HTR-8/SVneo (cell line): ENCODE results near the gene OR12D1.
"Not testable (repeated sequence)": the region's sequence is repeated elsewhere in the genome, so short reads cannot be mapped to it uniquely, and the experiment has no call there.

Experiments used
- DNase-seq: peaks from one replicate; pipeline ENCODE4 v3.0.0; 2011; ENCODE audit warnings: low spot score, mixed read lengths; ENCODE audit not compliant: insufficient read length
- FAIRE-seq: peaks from 2 replicates; lab custom pipeline; 2011; peaks lifted over from hg19 to GRCh38; lab: Jason Lieb, UNC

Gene OR12D1

DNA sequence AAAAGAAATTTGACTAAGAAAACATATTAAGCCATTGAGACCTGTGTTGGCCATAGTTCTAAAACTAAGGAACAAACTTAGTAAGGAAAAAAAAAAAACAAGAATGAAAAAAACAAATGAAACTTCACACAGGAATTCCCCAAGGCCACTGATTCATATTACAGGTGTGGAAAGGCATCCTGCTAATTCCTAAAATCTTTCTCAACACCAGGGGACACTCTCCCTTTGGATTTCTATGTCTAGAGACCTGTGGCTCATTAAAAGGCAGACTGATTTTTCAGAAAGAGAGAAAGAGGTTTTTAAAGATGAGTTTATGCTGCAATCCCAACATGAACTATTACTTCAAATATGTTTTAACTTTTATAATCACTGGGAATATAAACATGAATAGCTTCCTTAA is at the start of gene OR12D1:
OR12D1 (plus strand) TSS at position 341 of the 400 bp plus-strand sequence.
- no peak for FAIRE-seq
- DNase-seq = no peak

DNA sequence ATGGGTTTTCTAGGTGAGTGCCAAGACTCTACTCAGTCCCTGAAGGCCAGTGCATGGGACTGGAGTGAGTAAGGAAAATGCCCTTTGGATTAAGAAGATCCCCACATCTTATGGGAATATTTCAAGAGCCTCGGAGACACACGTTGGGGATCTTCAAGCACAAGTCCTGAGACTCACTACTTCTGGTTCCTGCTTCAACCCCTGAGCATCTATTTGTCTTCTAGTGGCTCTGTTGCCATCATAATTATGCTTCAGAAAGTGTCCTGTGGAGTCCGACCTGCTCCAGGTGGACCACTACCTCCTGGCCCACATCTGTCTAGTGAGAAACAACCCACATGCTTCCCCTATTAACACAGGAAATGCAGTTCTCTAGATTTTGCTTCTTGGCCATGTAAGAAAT is 46.0 kb upstream of the OR12D1 start, which contains the start of gene OR5V1:
OR5V1 (minus strand) TSS at position 101 of the 400 bp plus-strand sequence. CDS start 12,670 bp downstream, outside the sequence.
- DNase-seq (no peak), FAIRE-seq (no peak)

DNA sequence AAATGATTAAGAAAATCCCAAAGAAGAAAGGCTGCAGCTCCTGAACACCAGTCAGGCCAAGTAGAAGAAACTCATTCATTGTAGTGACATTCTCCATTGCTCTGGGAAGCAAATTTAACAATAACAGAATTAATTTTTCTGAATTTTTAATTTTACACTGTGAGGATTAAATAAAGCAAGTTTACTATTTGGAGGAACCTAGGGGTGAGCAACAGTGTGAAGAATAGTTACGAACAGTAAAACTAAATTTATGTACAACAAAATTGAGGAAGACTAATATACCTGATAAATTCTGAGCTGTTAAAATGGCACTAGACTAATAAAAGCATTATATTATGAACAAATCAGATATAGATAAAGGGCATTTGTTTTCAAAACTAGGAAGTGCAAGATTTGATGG is 39.5 kb upstream of the OR12D1 start, which contains the start of gene OR12D3:
OR12D3 (minus strand) TSS at position 101 of the 400 bp plus-strand sequence; CDS start at position 97, 4 bp downstream.
- FAIRE-seq = no peak

DNA sequence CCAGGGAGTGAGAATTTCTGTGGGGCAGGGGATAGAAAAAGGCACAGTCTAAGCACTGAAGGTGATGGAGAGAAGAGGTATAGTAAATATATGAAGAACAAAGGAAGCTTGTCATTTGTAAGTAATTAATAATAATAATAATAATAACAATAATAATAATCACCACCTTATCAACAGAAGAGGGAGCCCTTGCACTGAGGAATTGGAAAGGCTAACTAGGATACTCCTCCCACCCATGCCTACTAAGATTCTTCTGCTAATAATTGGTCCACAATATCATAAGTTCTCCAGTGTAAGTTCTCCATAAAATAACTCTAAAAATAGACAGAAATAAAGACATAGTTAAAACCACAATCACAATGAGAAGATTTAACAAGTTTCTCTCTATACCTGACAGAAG is 38.7 kb upstream of the OR12D1 start:
- DNase-seq (peak; percentile 13), FAIRE-seq (no peak)

More for the DNA sequence above, 39.5 kb upstream of the OR12D1 start, which contains the start of gene OR12D3:
- no peak for DNase-seq

DNA sequence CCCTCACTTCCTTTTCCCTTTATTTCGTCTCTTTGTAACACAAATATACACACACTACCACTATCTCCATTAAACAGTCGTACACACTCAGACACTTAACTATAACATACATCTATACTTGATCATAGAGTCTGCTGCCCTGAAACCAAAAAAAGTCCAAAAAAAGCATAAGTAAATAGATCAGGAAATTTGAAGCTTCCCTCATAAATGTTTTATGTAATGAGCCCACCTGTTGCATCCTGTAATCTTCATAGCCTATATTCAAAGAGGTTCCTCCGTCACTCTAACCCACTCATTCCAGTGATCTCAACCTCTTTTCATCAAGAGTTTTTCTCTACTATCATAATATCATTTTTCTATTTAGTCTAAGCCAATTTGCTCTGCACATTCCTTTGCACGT is 26.2 kb upstream of the OR12D1 start:
- DNase-seq (no peak), FAIRE-seq (no peak)

DNA sequence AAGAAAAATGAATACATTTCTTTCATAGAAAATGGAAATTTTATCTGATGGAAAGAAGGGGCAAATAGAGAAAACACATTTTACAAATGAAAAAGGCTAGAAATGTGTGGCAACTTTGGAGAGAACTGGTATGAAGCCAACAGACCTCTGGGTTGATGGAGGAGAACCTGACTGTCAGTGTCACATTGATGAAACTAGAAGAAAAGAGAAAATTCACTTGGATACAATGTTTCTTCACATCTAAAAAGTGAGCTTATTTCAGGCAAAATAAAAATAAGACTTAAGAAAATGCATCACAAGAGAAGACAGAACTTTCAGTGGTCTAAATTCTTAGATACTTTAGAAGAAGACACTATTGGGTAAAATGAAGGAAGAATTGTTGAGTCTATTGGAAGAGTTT is 19.4 kb upstream of the OR12D1 start, which contains the start of gene OR12D2:
OR12D2 (plus strand) TSS at position 301 of the 400 bp plus-strand sequence. CDS start 1,069 bp downstream, outside the sequence.
- DNase-seq (no peak), FAIRE-seq (no peak)

DNA sequence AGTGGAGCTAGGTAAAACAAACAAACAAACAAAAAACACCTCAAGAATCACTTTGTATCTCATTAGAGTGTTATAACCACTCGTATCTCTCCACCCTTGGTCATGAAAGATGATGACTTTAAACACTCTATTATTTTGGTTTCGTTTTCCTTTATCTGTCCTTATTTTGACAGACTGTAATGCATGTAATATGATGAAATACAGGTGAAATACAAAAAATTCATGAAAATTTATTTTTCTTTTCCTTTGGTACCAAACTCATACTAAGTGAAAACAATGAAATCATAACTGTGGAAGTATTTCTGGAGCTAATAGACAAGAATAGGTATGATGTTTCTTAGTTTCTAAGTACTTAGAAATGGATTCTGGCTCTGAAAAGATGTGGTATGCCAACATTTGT is 15.2 kb upstream of the OR12D1 start:
- DNase-seq (no peak), FAIRE-seq (no peak)

DNA sequence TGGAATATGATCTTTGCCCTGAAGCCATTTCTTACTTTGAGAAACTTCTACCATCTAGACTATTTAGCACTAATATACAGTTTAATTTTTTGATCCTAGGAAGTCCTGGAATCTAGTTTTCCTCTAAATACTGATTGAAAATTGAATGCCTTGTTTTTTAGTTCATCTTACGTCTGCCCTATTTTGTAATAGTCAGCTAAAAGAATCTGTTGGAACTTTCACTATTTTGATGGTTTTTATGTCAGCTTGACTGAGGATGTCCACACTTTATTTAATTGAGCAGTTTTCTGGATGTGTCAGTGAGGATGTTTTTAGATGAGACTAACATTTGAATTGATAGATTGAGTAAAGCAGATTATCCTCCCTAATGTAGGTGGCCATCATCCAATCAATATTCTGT is 10.9 kb upstream of the OR12D1 start:
- DNase-seq (no peak), FAIRE-seq (no peak)

DNA sequence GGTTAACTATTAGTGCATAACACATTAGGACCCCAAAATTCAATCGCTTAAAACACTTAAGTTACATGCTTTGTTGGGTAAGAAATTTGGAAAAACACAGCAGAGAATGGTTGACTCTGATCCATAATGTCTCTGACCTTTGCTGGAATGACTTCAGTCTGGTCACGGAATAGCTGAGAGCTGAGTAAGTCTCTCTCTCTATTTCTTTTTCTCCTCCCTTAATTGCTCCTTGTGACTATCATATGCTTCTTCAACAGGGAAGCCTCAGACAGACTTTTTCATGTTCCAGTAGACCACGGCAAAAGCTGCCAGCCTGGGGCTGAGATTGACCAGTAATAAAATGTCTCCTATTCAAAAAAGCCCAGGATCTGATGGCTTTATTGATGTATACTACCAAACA is 4.8 kb downstream of the OR12D1 start:
- FAIRE-seq (no peak), DNase-seq (no peak)

DNA sequence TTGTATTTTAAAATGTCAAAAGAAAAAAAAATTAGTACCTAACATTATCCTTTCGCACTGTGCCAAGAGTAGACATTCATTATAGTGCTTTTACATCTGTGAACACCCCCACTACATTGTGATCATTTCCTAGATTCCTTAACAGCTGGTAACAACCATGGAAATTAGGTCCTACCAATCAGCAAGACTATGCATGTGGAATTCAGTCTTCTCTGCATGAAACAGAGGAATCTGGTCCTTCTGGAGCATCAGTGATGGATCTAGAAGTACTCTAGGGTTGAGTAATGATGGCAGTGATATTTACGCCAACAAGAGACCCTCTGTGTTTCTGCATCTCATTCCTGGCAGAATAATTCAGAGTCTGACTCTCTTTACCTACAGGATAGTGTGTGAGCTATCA is 9.4 kb downstream of the OR12D1 start:
- FAIRE-seq (no peak), DNase-seq (no peak)

DNA sequence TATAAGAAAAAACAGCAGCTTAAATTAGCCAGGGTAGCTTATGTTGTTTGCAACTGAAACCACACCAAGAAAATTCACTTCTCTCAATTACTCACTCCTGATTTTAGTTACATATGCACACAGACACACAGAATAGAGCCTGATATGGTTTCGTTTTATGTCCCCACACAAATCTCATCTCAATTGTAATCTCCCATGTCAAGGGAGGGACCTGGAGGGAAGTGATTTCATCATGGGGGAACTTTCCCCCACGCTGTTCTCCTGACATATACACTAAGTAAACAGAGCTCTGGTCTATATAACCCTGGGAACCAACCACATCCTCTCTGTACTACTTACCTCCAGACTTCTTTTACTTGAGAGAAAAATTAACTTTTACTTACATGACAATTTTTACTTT is 9.8 kb downstream of the OR12D1 start:
- no peak for FAIRE-seq
- DNase-seq = no peak

DNA sequence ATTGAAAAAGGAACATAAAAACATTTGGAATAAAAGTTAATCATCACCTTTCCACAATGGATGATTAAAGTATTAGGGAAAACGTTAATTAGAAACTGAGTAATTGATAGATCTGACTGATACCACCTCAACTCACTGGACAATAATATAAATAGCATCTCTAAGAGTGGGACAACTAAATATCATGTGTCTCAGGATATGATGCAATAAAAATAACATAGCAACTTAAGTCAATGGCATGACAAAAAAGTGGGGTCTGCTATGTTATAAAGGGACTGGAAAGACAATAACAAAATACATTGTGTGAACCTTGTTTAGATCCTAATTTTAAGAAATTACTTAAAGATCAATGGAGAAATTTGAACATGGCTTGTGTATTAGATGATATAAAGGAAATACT is 10.3 kb downstream of the OR12D1 start:
- FAIRE-seq (no peak), DNase-seq (no peak)

DNA sequence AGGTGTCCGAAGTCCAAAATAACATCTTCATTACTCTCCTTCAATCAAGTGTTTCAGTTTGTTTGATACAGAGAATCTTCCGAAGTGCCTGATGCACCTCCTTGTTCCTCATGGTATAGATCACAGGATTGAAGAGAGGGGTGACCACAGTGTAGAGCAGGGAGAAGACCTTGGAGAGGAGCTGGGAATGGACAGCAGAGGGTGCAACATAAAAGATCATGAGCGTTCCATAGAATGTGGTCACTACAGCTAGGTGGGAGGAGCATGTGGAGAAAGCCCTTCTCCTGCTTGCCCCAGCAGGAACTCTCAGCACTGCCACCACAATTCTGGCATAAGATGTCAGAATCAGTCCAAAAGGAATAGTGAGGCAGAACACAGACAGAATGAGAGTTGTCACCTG is 11.9 kb downstream of the OR12D1 start:
- peak; percentile 13 for DNase-seq
- FAIRE-seq = peak; percentile 65

DNA sequence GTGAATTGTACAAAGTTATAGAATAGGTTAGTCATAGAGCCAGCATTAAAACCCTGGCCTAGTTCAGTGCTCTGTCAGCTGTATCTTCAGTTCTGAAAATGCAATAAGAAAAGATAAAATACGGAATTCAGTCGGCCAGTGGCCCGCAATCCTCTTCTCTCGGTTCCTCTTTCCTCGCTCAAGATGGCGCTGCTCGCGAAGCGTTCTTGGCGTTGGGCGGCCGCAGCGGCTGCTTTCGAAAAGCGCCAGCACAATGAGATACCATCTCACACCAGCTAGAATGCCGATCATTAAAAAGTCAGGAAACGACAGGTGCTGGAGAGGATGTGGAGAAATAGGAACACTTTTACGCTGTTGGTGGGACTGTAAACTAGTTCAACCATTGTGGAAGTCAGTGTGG is 22.0 kb downstream of the OR12D1 start:
- FAIRE-seq, DNase-seq: not testable (repeated sequence)

DNA sequence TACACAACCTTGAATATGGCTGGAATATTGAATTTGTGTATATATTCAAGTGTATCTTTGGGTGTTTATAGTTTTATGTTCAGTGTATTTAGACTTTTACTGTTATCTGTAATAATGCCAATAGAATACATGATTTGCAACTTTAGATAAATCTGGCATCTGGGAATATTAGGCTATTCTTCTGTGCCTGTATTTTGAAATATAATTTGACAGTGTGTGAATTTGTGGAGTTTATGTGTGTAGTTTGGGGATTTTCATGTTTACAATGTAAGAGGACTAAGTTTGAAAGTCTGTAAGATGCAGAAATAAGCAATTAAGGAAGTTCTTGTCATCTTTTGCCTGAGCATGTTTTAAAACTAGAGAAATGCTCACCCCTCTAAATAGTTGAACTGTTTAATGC is 24.3 kb downstream of the OR12D1 start, which contains the start of gene OR10C1:
OR10C1 (plus strand) TSS at position 301 of the 400 bp plus-strand sequence. CDS start 710 bp downstream, outside the sequence.
- DNase-seq (no peak), FAIRE-seq (no peak)

DNA sequence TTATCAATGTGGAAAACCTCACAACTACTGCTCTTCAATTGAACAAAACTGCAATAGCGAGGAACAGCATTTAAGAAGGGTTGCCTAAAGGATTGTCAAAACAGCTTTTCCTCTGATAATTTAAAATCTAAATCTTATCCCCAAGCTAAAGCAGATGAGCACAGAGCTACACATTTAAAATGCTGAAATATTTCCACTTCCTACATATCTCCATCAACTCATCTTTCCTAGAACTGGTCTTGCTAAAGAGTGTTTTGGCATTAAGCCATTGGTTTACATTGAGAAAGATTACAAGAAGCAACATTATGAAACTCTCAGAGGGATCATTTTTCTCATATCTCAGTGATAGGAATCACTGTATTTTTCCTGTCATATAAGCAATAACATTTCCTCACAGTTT is 28.0 kb downstream of the OR12D1 start:
- DNase-seq (no peak), FAIRE-seq (no peak)

DNA sequence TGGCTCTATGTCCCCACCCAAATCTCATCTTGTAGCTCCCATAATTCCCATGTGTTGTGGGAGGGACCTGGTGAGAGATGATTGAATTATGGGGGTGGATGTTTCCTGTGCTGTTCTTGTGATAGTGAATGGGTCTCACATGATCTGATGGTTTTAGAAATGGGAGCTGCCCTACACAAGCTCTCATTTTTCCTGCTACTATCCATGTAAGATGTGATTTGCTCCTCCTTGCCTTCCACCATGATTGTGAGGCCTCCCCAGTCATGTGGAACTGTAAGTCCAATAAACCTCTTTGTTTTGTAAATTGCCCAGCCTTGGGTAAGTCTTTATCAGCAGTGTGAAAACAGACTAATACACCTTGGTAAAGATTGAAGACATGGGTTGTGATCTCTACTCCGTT is 29.3 kb downstream of the OR12D1 start:
- not testable (repeated sequence) for FAIRE-seq, DNase-seq

DNA sequence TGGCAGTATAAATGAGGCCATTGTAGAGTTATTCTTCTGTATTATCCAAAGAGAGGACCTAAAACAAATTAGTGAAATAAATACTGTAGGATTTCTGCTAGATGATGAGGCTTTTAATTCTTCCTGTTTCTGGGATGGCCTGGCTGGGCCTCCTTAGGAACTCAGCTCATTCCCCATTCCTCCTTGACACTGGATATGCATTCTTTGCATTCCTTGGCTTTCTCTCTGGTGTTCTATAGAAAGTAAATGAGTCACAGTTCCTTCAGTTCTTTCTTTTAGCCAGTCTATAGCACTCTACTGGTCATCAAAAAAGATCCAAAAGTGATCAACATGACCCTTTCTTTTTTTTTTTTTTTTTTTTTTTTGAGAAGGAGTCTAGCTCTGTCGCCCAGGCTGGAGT is 32.9 kb downstream of the OR12D1 start:
- DNase-seq = peak; percentile 73
- no peak for FAIRE-seq

DNA sequence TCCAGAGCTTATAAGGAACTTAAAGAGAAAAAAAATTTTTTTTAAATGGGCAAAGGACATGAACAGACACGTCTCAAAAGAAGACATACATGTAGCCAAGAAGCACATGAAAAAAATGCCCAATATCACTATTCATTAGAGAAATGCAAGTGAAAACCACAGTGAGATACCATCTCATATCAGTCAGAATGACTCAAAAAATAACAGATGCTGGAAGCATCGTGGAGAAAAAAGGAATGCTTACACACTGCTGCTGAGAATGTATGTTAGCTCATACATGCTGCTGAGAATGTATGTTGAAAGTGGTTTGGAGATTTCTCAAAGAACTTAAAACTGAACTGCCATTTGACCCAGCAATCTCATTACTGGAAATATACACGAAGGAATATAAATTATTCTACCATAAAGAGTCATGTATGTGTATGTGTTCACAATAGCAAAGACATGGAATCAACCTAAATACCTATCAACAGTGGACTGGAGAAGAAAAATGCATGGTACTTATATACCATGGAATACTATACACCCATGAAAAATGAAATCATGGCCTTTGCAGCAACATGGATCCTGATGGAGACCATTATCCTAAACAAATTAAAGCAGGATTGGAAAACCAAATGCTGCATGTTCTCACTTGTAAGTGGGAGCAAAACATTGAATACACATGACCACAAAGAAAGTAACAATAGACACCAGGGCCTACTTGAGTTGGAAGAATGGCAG is 36.9 kb downstream of the OR12D1 start:
- peak; percentile 29 for DNase-seq
- FAIRE-seq = peak; percentile 62

DNA sequence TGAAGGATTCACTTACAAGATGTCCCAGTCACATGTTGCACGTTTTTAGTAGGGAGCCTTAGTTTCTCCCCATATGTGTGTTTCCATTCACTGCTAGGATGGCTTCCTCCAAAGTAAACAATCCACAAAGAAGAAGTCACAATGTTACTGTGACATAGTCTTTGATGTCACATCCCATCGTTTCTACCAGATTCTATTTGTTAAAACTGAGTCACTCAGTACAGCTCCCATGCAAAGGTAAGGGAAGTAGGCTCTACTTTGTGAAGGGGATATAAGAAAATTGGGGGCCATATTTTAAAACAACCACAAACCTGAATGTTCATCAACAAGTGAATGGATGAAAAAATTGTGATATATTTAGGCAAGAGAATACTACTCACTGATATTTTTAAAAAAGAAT is 42.2 kb downstream of the OR12D1 start, which contains the start of the genes OR11A1 and OR2H1:
OR11A1 (minus strand) TSS at position 101 of the 400 bp plus-strand sequence. CDS start 29,430 bp downstream, outside the sequence.
OR2H1 (plus strand) TSS at position 185 of the 400 bp plus-strand sequence. CDS start 4,615 bp downstream, outside the sequence.
- no peak for DNase-seq
- no peak for FAIRE-seq

DNA sequence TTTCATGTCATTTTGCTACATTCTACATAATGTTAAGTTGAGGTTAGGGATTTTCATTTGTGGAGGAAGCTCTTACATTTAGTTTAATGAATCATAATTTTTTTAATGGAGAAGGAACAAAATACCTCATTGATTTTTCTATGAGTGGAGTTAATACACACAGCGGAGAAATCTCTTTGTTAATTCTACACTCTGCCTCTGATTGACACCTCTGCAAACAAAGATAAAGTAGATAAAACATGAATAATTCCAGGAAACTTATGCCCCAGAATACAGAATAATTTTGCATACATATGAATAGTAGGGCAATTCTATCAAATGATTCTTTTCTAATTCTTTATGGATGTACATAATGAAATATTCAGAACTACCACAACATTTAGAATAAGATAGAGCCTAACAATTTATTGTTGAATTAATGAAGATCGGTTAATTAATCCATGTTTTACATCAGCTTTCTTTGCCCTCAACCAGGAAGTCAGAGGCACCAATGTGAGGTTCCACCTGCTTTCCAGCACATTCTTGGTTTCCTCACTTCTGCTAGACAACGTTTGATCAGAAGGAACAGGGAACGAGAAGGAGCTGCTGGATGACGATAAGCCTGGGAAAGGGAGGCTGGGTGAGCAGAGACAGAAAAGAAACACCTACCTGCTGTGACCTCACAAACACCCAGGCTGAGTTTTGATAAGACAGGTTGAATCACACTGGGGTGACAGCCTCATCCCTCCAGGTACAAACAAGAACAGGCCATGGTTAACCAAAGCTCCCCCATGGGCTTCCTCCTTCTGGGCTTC is 46.5 kb downstream of the OR12D1 start:
- DNase-seq (no peak), FAIRE-seq (no peak)
